H1 (cell line): ENCODE measurements around the gene RGS5. TPM values are rescaled to one million over a fixed set of nuclear protein-coding genes. Genes with fewer than 3 reads are reported as not detected.
"Not testable (repeated sequence)": the region's sequence is repeated elsewhere in the genome, so short reads cannot be mapped to it uniquely, and the experiment has no call there.

Experiments used
- CTCF ChIA-PET: fragments of 300-600 bp; sonication (Branson Sonifier 250); formaldehyde crosslinking; loops from one replicate; lab custom pipeline; 2021; ENCODE audit not compliant: partially characterized antibody; lab: Charles Lee
- POLR2A ChIA-PET: fragments of 300-600 bp; sonication (Branson Sonifier 250); formaldehyde crosslinking; loops from one replicate; lab custom pipeline; 2021; ENCODE audit warnings: inconsistent platforms; ENCODE audit not compliant: partially characterized antibody; lab: Charles Lee
- DNase-seq, 2 experiments: peaks; one replicate each; pipeline versions ENCODE4 v3.0.0 to v3.0.0-alpha.2; 2010 to 2022; ENCODE audit warnings: low spot score in 2 of 2, low read depth in 1 of 2, mixed read lengths in 1 of 2
- FAIRE-seq: peaks from 2 replicates; lab custom pipeline; 2011; peaks lifted over from hg19 to GRCh38; lab: Jason Lieb, UNC
- H2AFZ ChIP-seq: 2 replicates; pipeline ENCODE4 v1.8.1; 2012; ENCODE audit warnings: low read length, inconsistent platforms
- H2AK5ac ChIP-seq: 2 replicates; pipeline ENCODE4 v1.6.1; 2013; ENCODE audit warnings: low read depth, low read length
- H2BK120ac ChIP-seq: replicated peaks from 2 replicates; pipeline ENCODE3; 2013; ENCODE audit warnings: low read depth, low read length, inconsistent platforms
- H2BK12ac ChIP-seq: 2 replicates; pipeline ENCODE4 v1.6.1; 2013; ENCODE audit warnings: low read depth, low read length
- H2BK15ac ChIP-seq: 2 replicates; pipeline ENCODE4 v1.6.1; 2013; ENCODE audit warnings: low read length
- H2BK20ac ChIP-seq: 2 replicates; pipeline ENCODE4 v1.6.1; 2013; ENCODE audit warnings: low read length
- H2BK5ac ChIP-seq: 2 replicates; pipeline ENCODE4 v1.6.1; 2013; ENCODE audit warnings: low read depth, low read length
- H3K14ac ChIP-seq: 2 replicates; pipeline ENCODE4 v1.6.1; 2013; ENCODE audit warnings: inconsistent platforms; ENCODE audit not compliant: insufficient read length
- H3K18ac ChIP-seq: 2 replicates; pipeline ENCODE4 v1.6.1; 2013; ENCODE audit warnings: low read length; ENCODE audit errors: extremely low read depth
- H3K23ac ChIP-seq: 2 replicates; pipeline ENCODE4 v1.6.1; 2013; ENCODE audit warnings: inconsistent platforms; ENCODE audit not compliant: insufficient read length
- H3K23me2 ChIP-seq: 2 replicates; pipeline ENCODE4 v1.6.1; 2013; ENCODE audit warnings: low read depth, low read length
- H3K27ac ChIP-seq: 2 replicates; pipeline ENCODE4 v1.6.1; 2011; ENCODE audit warnings: low read depth, low read length, inconsistent platforms
- H3K27me3 ChIP-seq, 4 experiments: replicated peaks in 1 of 4; 1 replicate in 1 of 4; 2 replicates in 3 of 4; pipeline versions ENCODE4 v1.6.1 to v1.8.1; 2011 to 2013; ENCODE audit warnings: low read length in 3 of 4, mild to moderate bottlenecking in 3 of 4, inconsistent platforms in 2 of 4, mixed read lengths in 2 of 4, moderate library complexity in 1 of 4; ENCODE audit not compliant: control insufficient read depth in 3 of 4, insufficient read depth in 3 of 4; ENCODE audit errors: extremely low read depth in 1 of 4
- H3K36me3 ChIP-seq, 4 experiments: 2 replicates each; pipeline versions ENCODE4 v1.6.1 to v1.8.1; 2011 to 2013; ENCODE audit warnings: mild to moderate bottlenecking in 4 of 4, low read length in 3 of 4, moderate library complexity in 2 of 4, control low read depth in 1 of 4, inconsistent platforms in 1 of 4; ENCODE audit not compliant: insufficient read depth in 4 of 4, control insufficient read depth in 2 of 4
- H3K4ac ChIP-seq: replicated peaks from 2 replicates; pipeline ENCODE3; 2013; ENCODE audit warnings: low read length, low read depth, mixed read lengths, inconsistent platforms; ENCODE audit not compliant: insufficient read length
- H3K4me1 ChIP-seq, 4 experiments: replicated peaks in 1 of 4; 1 replicate in 1 of 4; 2 replicates in 3 of 4; pipeline versions ENCODE4 v1.6.1 to v1.8.1; 2011 to 2013; ENCODE audit warnings: low read length in 3 of 4, inconsistent platforms in 2 of 4, mixed read lengths in 1 of 4; ENCODE audit not compliant: insufficient read depth in 4 of 4, control insufficient read depth in 3 of 4
- H3K4me2 ChIP-seq, 2 experiments: 2 replicates each; pipeline versions ENCODE4 v1.6.1 to v1.8.1; 2011 to 2013; ENCODE audit warnings: low read depth in 2 of 2, low read length in 2 of 2, control low read depth in 1 of 2, inconsistent platforms in 1 of 2, mild to moderate bottlenecking in 1 of 2; ENCODE audit not compliant: insufficient read depth in 1 of 2
- H3K4me3 ChIP-seq, 4 experiments: fragments of 200-600, 300-600 bp in 1 of 4; sonication (generic), shearing (Covaris generic), sonication (Bioruptor Twin) in 1 of 4; 2 replicates each; pipeline versions ENCODE4 v1.5.1 to v1.8.1; 2011 to 2016; ENCODE audit warnings: low read length in 4 of 4, low read depth in 3 of 4, control low read depth in 2 of 4, inconsistent platforms in 2 of 4, mild to moderate bottlenecking in 2 of 4, mixed read lengths in 1 of 4, moderate library complexity in 1 of 4; ENCODE audit not compliant: insufficient read depth in 2 of 4; ENCODE audit errors: extremely low read depth in 1 of 4
- H3K56ac ChIP-seq: replicated peaks from 2 replicates; pipeline ENCODE3; 2013; ENCODE audit warnings: low read depth, mild to moderate bottlenecking, mixed read lengths, low read length, inconsistent platforms; ENCODE audit not compliant: insufficient read length
- H3K79me1 ChIP-seq: 2 replicates; pipeline ENCODE4 v1.6.1; 2013; ENCODE audit warnings: low read depth, low read length, control low read depth
- H3K79me2 ChIP-seq, 2 experiments: 2 replicates each; pipeline versions ENCODE4 v1.6.1 to v1.8.1; 2012 to 2013; ENCODE audit warnings: low read length in 2 of 2, mild to moderate bottlenecking in 2 of 2, inconsistent platforms in 1 of 2; ENCODE audit not compliant: insufficient read depth in 2 of 2, control insufficient read depth in 1 of 2
- H3K9ac ChIP-seq, 4 experiments: replicated peaks in 1 of 4; 1 replicate in 1 of 4; 2 replicates in 3 of 4; pipeline versions ENCODE4 v1.6.1 to v1.8.1; 2011 to 2013; ENCODE audit warnings: low read depth in 3 of 4, low read length in 3 of 4, control low read depth in 2 of 4, mild to moderate bottlenecking in 2 of 4, moderate library complexity in 2 of 4, inconsistent platforms in 1 of 4; ENCODE audit errors: extremely low read depth in 1 of 4
- H3K9me3 ChIP-seq, 2 experiments: 2 replicates each; pipeline versions ENCODE4 v1.6.1 to v1.8.1; 2012 to 2013; ENCODE audit warnings: mild to moderate bottlenecking in 2 of 2, moderate library complexity in 2 of 2, control low read depth in 1 of 2, inconsistent platforms in 1 of 2, low read depth in 1 of 2, low read length in 1 of 2, mixed read lengths in 1 of 2; ENCODE audit not compliant: insufficient read depth in 2 of 2
- H4K20me1 ChIP-seq, 2 experiments: replicated peaks in 1 of 2; 2 replicates each; pipeline versions ENCODE3 to v1.8.1; 2011 to 2013; ENCODE audit warnings: inconsistent platforms in 2 of 2, low read length in 2 of 2, mild to moderate bottlenecking in 1 of 2; ENCODE audit not compliant: insufficient read depth in 2 of 2, control insufficient read depth in 1 of 2
- H4K5ac ChIP-seq: 2 replicates; pipeline ENCODE4 v1.6.1; 2013; ENCODE audit warnings: low read length, low read depth, mixed read lengths, inconsistent platforms; ENCODE audit not compliant: insufficient read length
- H4K8ac ChIP-seq: 2 replicates; pipeline ENCODE4 v1.8.0; 2013; ENCODE audit warnings: mild to moderate bottlenecking, moderate library complexity, low read length, inconsistent platforms; ENCODE audit not compliant: insufficient read depth; ENCODE audit errors: extremely low read depth
- H4K91ac ChIP-seq: replicated peaks from 2 replicates; pipeline ENCODE3; 2013; ENCODE audit warnings: low read length, mixed read lengths, inconsistent platforms; ENCODE audit not compliant: insufficient read length
- BACH1 ChIP-seq: IDR thresholded peaks from 2 replicates; pipeline ENCODE4 v1.6.1; 2012; ENCODE audit warnings: low read length, improper control_type of control experiment
- EGR1 ChIP-seq: IDR thresholded peaks from 2 replicates; pipeline ENCODE4 v1.6.1; 2011; ENCODE audit warnings: low read depth, low read length, borderline replicate concordance
- GABPA ChIP-seq: IDR thresholded peaks from 2 replicates; pipeline ENCODE4 v1.6.1; 2011; ENCODE audit warnings: mild to moderate bottlenecking, low read length, moderate library complexity, borderline replicate concordance; ENCODE audit not compliant: insufficient read depth
- HDAC6 ChIP-seq: IDR thresholded peaks from one replicate; pipeline ENCODE4 v1.7.1; 2012; ENCODE audit warnings: low read depth, mild to moderate bottlenecking, inconsistent platforms, low read length, moderate library complexity
- MAFK ChIP-seq: IDR thresholded peaks from 2 replicates; pipeline ENCODE4 v1.6.1; 2012; ENCODE audit warnings: low read depth, mild to moderate bottlenecking, improper control_type of control experiment, low read length
- NANOG ChIP-seq: IDR thresholded peaks from 2 replicates; pipeline ENCODE4 v1.6.1; 2011; ENCODE audit warnings: low read length, low read depth, mild to moderate bottlenecking, inconsistent platforms; ENCODE audit not compliant: insufficient read depth, poor library complexity, severe bottlenecking
- POLR2A ChIP-seq, 2 experiments: IDR thresholded peaks; 1 replicate in 1 of 2; 2 replicates in 1 of 2; pipeline ENCODE4 v1.6.1; 2011; ENCODE audit warnings: low read depth in 2 of 2, low read length in 2 of 2, mild to moderate bottlenecking in 2 of 2; ENCODE audit errors: control extremely low read depth in 1 of 2
- WGBS, 2 experiments: shearing (Covaris generic) in 1 of 2; methylation state at CpG; one replicate each; pipeline versions ENCODE4 v1.1.6 to v1.1.7; 2013 to 2015; ENCODE audit warnings: low lambda C conversion rate in 2 of 2, mixed read lengths in 2 of 2, inconsistent platforms in 1 of 2, low coverage in 1 of 2, missing lambda C conversion rate in 1 of 2; ENCODE audit not compliant: insufficient replicate concordance in 2 of 2, insufficient coverage in 1 of 2, insufficient read length in 1 of 2; ENCODE audit errors: extremely low coverage in 1 of 2, missing lambda C conversion rate in 1 of 2; 5-methylcytosine and 5-hydroxymethylcytosine counted together
- polyA plus RNA-seq, 7 experiments: library from polyadenylated mRNA; depleted of rRNA in 3 of 7; stranded (reverse) in 5 of 7; unstranded in 2 of 7; fragments of >200 nt in 5 of 7; fragments of 200-250 nt in 2 of 7; gene quantifications; 1 replicate in 5 of 7; 2 replicates in 1 of 7; 4 replicates in 1 of 7; pipeline versions ENCODE4 v1.2.1 to v1.2.3, GENCODE V29; 2011 to 2013; ENCODE audit warnings: missing spikeins in 2 of 7, mixed read lengths in 2 of 7
- total RNA-seq: library from RNA; stranded (reverse); fragmentation: NEBNext Ultra II Directional; extraction: Animal tissue kit (Norgen Biotek cat#: 25700); gene quantifications from 2 replicates; pipeline ENCODE4 v1.2.1, GENCODE V29; 2021

The RGS5 gene
- total and polyA plus RNA-seq, 2 of the 8 experiments (the other 6 are each of a cell fraction or from before 2014, with no cell fraction given): 75.5 to 103 TPM

- TF ChIP-seq POLR2A (IDR thresholded peaks at IDR 0.05; ENCODE audit: control extremely low read depth in 1 of 2, low read depth in 2 of 2, low read length in 2 of 2) (no peak), BACH1 (no peak), NANOG (no peak), MAFK (no peak), GABPA (no peak), EGR1 (no peak), HDAC6 (no peak)
- TF ChIP-seq, all 59 proteins: peak for 0
Measured at GRCh38 chr1:163240705-163241104, 38.0 kb upstream of the RGS5 start (continued).

- H2BK20ac ChIP-seq, FAIRE-seq, H2AK5ac ChIP-seq, H4K5ac ChIP-seq, H3K4me2 ChIP-seq, H3K18ac ChIP-seq, H2BK12ac ChIP-seq, H4K91ac ChIP-seq, H3K9ac ChIP-seq, DNase-seq, CTCF ChIA-PET, H3K27ac ChIP-seq, H3K23me2 ChIP-seq, POLR2A ChIA-PET, H2BK5ac ChIP-seq, H3K9me3 ChIP-seq, H2BK120ac ChIP-seq, H3K27me3 ChIP-seq, H3K14ac ChIP-seq, H2AFZ ChIP-seq, H3K23ac ChIP-seq, H3K4me3 ChIP-seq, H2BK15ac ChIP-seq, H3K56ac ChIP-seq, H3K4ac ChIP-seq, H3K79me2 ChIP-seq, H3K4me1 ChIP-seq, H3K36me3 ChIP-seq, H4K20me1 ChIP-seq, H4K8ac ChIP-seq, H3K79me1 ChIP-seq: not testable (repeated sequence)
- 91% methylated on average over 3 of the region's 3 CpGs; no CpG with 5 or more reads in 1 of the 2 experiments for whole genome bisulfite sequencing, 2 experiments
Measured at GRCh38 chr1:163233643-163234042, 30.9 kb upstream of the RGS5 start.
